ENCODE data around the gene SPA17. TPM values are rescaled to one million over a fixed set of nuclear protein-coding genes. Genes with fewer than 3 reads are reported as not detected.

The SPA17 gene
- total RNA-seq, 1 experiment from 2014 or later = 3.8 TPM

DNA sequence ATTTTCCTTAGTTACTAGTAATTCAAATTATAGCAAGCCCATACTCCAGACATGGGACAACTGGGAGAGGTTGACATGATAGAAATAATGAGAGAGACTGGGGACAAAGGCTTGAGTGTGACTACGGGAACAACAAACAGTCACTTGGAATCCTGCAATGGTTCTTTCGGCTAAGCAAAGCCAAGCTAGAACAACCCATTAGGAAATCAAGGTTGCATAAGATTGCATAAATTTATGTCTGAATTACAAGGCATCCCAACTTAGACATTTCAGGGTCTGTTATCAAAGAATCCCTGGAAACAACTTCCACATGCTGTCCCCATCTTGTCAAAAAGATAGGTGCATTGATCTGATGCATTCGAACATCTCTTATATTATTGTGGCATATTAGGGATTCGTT lies 55.9 kb downstream of the SPA17 start (continued):
- TF ChIP-seq, protein P1, sequence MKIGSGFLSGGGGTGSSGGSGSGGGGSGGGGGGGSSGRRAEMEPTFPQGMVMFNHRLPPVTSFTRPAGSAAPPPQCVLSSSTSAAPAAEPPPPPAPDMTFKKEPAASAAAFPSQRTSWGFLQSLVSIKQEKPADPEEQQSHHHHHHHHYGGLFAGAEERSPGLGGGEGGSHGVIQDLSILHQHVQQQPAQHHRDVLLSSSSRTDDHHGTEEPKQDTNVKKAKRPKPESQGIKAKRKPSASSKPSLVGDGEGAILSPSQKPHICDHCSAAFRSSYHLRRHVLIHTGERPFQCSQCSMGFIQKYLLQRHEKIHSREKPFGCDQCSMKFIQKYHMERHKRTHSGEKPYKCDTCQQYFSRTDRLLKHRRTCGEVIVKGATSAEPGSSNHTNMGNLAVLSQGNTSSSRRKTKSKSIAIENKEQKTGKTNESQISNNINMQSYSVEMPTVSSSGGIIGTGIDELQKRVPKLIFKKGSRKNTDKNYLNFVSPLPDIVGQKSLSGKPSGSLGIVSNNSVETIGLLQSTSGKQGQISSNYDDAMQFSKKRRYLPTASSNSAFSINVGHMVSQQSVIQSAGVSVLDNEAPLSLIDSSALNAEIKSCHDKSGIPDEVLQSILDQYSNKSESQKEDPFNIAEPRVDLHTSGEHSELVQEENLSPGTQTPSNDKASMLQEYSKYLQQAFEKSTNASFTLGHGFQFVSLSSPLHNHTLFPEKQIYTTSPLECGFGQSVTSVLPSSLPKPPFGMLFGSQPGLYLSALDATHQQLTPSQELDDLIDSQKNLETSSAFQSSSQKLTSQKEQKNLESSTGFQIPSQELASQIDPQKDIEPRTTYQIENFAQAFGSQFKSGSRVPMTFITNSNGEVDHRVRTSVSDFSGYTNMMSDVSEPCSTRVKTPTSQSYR (CRISPR knock-in tag; IDR thresholded peaks at IDR 0.05) = no peak
- TF ChIP-seq ETV6 (CRISPR knock-in tag; IDR thresholded peaks at IDR 0.05) = no peak
- no peak for TF ChIP-seq RORB (CRISPR knock-in tag; IDR thresholded peaks at IDR 0.05)
- TF ChIP-seq TP53 (CRISPR knock-in tag; IDR thresholded peaks at IDR 0.05) = no peak
- TF ChIP-seq CBFB (CRISPR knock-in tag; IDR thresholded peaks at IDR 0.05; ENCODE audit: low read depth) = no peak
- TF ChIP-seq TEAD4 (CRISPR knock-in tag; IDR thresholded peaks at IDR 0.05) = no peak
- no peak for TF ChIP-seq GTF2I (CRISPR knock-in tag; conservative IDR thresholded peaks at IDR 0.05)

DNA sequence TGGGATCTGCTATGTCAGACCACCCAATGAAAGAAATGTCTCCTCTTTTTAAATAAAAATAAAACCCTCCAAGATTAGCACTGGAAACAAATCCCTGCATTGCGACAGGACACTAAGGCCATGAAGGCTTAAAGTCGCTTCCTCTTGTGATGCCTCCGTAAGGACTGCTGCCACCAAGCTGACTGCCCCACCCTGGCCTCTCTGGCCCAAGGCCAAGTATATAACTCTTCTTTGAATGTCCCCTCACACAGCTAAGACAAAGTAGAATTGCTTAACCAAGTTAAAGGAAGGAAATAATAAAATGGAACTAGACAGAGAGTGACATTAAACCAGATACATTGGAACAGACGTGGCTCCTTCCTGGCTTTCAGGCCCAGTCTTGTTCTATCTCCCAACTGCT lies 58.5 kb downstream of the SPA17 start:
- CTCF ChIA-PET = interaction anchor here (1.6 kb wide), 1 partner anchor 14 kb away, joined by 6 read pairs; no protein-coding TSS in a partner anchor
- H3K4me3 Mint-ChIP-seq = no peak overlapping the region
- DNase-seq (ENCODE audit: low spot score) (no peak), ATAC-seq (no peak)
- peaks cover 12% of the 10 kb centered on the region for H3K4me1 Mint-ChIP-seq
- TF ChIP-seq ELF4 (CRISPR knock-in tag; IDR thresholded peaks at IDR 0.05; ENCODE audit: low read depth) = no peak
- TF ChIP-seq, protein P2, sequence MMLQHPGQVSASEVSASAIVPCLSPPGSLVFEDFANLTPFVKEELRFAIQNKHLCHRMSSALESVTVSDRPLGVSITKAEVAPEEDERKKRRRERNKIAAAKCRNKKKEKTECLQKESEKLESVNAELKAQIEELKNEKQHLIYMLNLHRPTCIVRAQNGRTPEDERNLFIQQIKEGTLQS (CRISPR knock-in tag; conservative IDR thresholded peaks at IDR 0.05) = no peak
- TF ChIP-seq, protein P3, sequence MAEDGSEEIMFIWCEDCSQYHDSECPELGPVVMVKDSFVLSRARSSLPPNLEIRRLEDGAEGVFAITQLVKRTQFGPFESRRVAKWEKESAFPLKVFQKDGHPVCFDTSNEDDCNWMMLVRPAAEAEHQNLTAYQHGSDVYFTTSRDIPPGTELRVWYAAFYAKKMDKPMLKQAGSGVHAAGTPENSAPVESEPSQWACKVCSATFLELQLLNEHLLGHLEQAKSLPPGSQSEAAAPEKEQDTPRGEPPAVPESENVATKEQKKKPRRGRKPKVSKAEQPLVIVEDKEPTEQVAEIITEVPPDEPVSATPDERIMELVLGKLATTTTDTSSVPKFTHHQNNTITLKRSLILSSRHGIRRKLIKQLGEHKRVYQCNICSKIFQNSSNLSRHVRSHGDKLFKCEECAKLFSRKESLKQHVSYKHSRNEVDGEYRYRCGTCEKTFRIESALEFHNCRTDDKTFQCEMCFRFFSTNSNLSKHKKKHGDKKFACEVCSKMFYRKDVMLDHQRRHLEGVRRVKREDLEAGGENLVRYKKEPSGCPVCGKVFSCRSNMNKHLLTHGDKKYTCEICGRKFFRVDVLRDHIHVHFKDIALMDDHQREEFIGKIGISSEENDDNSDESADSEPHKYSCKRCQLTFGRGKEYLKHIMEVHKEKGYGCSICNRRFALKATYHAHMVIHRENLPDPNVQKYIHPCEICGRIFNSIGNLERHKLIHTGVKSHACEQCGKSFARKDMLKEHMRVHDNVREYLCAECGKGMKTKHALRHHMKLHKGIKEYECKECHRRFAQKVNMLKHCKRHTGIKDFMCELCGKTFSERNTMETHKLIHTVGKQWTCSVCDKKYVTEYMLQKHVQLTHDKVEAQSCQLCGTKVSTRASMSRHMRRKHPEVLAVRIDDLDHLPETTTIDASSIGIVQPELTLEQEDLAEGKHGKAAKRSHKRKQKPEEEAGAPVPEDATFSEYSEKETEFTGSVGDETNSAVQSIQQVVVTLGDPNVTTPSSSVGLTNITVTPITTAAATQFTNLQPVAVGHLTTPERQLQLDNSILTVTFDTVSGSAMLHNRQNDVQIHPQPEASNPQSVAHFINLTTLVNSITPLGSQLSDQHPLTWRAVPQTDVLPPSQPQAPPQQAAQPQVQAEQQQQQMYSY (CRISPR knock-in tag; IDR thresholded peaks at IDR 0.05) = no peak
- TF ChIP-seq, protein P4, sequence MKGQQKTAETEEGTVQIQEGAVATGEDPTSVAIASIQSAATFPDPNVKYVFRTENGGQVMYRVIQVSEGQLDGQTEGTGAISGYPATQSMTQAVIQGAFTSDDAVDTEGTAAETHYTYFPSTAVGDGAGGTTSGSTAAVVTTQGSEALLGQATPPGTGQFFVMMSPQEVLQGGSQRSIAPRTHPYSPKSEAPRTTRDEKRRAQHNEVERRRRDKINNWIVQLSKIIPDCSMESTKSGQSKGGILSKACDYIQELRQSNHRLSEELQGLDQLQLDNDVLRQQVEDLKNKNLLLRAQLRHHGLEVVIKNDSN (CRISPR knock-in tag; IDR thresholded peaks at IDR 0.05) = no peak
- TF ChIP-seq SMAD3 (CRISPR knock-in tag; IDR thresholded peaks at IDR 0.05; ENCODE audit: borderline replicate concordance) = no peak
- no peak for TF ChIP-seq FOXK1 (CRISPR knock-in tag; IDR thresholded peaks at IDR 0.05)
- TF ChIP-seq ZNF317 (CRISPR knock-in tag; IDR thresholded peaks at IDR 0.05; ENCODE audit: borderline replicate concordance, low read depth) = no peak
- no peak for TF ChIP-seq SOX15 (CRISPR knock-in tag; IDR thresholded peaks at IDR 0.05)
- no peak overlapping the region for H3K27ac Mint-ChIP-seq
- POLR2A ChIA-PET = no interaction called here
- peaks cover 40% of the 10 kb centered on the region for H3K27me3 Mint-ChIP-seq (ENCODE audit: low read depth)
- no peaks in the 10 kb centered on the region for H3K9me3 Mint-ChIP-seq
- no peaks in the 10 kb centered on the region for H3K36me3 Mint-ChIP-seq

DNA sequence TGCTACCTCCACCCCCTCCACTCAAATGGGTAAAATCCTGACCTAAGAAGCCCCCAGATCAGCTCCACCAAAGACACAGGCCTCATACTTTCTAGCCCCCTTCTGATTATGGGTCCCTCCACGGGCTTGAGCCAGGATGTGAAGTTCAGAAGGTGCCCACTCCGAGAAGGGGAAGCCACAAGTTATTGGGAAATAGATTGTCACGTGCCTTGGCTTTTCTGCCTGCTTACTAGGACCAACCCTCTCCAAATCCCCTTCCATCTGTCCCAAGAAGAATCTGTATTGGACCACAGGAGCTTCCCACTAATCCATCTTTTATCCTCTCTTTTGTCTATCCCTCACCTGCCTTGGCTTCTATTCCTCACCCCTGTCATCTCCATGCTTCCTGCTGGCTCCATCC lies 63.0 kb downstream of the SPA17 start:
- H3K4me3 Mint-ChIP-seq = no peak overlapping the region
- H3K36me3 Mint-ChIP-seq = no peaks in the 10 kb centered on the region
- no peak overlapping the region for H3K27ac Mint-ChIP-seq
- ChIA-PET CTCF (interaction anchor here (0.9 kb wide), 1 partner anchor 10 kb away, joined by 4 read pairs; no protein-coding TSS in a partner anchor), POLR2A (no interaction called here)
- DNase-seq (ENCODE audit: low spot score) (no peak), ATAC-seq (no peak)
- no peaks in the 10 kb centered on the region for H3K9me3 Mint-ChIP-seq
- peaks cover 77% of the 10 kb centered on the region for H3K27me3 Mint-ChIP-seq (ENCODE audit: low read depth)
- peaks cover 23% of the 10 kb centered on the region for H3K4me1 Mint-ChIP-seq
- TF ChIP-seq TP53 (CRISPR knock-in tag; IDR thresholded peaks at IDR 0.05) (no peak), CREM (CRISPR knock-in tag; IDR thresholded peaks at IDR 0.05) (no peak), SMAD4 (CRISPR knock-in tag; IDR thresholded peaks at IDR 0.05) (no peak), ETV6 (CRISPR knock-in tag; IDR thresholded peaks at IDR 0.05) (no peak), NR2C2 (CRISPR knock-in tag; IDR thresholded peaks at IDR 0.05) (no peak), FOXJ3 (CRISPR knock-in tag; IDR thresholded peaks at IDR 0.05; ENCODE audit: borderline replicate concordance) (no peak)
- TF ChIP-seq, protein P5, sequence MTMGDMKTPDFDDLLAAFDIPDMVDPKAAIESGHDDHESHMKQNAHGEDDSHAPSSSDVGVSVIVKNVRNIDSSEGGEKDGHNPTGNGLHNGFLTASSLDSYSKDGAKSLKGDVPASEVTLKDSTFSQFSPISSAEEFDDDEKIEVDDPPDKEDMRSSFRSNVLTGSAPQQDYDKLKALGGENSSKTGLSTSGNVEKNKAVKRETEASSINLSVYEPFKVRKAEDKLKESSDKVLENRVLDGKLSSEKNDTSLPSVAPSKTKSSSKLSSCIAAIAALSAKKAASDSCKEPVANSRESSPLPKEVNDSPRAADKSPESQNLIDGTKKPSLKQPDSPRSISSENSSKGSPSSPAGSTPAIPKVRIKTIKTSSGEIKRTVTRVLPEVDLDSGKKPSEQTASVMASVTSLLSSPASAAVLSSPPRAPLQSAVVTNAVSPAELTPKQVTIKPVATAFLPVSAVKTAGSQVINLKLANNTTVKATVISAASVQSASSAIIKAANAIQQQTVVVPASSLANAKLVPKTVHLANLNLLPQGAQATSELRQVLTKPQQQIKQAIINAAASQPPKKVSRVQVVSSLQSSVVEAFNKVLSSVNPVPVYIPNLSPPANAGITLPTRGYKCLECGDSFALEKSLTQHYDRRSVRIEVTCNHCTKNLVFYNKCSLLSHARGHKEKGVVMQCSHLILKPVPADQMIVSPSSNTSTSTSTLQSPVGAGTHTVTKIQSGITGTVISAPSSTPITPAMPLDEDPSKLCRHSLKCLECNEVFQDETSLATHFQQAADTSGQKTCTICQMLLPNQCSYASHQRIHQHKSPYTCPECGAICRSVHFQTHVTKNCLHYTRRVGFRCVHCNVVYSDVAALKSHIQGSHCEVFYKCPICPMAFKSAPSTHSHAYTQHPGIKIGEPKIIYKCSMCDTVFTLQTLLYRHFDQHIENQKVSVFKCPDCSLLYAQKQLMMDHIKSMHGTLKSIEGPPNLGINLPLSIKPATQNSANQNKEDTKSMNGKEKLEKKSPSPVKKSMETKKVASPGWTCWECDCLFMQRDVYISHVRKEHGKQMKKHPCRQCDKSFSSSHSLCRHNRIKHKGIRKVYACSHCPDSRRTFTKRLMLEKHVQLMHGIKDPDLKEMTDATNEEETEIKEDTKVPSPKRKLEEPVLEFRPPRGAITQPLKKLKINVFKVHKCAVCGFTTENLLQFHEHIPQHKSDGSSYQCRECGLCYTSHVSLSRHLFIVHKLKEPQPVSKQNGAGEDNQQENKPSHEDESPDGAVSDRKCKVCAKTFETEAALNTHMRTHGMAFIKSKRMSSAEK (CRISPR knock-in tag; IDR thresholded peaks at IDR 0.05; ENCODE audit: borderline replicate concordance) = no peak
- TF ChIP-seq, protein P6, sequence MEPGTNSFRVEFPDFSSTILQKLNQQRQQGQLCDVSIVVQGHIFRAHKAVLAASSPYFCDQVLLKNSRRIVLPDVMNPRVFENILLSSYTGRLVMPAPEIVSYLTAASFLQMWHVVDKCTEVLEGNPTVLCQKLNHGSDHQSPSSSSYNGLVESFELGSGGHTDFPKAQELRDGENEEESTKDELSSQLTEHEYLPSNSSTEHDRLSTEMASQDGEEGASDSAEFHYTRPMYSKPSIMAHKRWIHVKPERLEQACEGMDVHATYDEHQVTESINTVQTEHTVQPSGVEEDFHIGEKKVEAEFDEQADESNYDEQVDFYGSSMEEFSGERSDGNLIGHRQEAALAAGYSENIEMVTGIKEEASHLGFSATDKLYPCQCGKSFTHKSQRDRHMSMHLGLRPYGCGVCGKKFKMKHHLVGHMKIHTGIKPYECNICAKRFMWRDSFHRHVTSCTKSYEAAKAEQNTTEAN (CRISPR knock-in tag; IDR thresholded peaks at IDR 0.05) = no peak

Data from WTC11 (cell line).